Activated CD8-positive, alpha-beta memory T cell treated with anti-CD3 and anti-CD28 coated beads, Interleukin-2, amount 50 U/mL, for 1 hour (primary cell): Measurements from ENCODE around the gene BEST3.
"Not testable (repeated sequence)": the region's sequence is repeated elsewhere in the genome, so short reads cannot be mapped to it uniquely, and the experiment has no call there.

Experiments used
- DNase-seq: peaks from one replicate; pipeline ENCODE4 v3.0.0-alpha.2; 2020; ENCODE audit errors: extremely low read depth

Gene BEST3

DNA sequence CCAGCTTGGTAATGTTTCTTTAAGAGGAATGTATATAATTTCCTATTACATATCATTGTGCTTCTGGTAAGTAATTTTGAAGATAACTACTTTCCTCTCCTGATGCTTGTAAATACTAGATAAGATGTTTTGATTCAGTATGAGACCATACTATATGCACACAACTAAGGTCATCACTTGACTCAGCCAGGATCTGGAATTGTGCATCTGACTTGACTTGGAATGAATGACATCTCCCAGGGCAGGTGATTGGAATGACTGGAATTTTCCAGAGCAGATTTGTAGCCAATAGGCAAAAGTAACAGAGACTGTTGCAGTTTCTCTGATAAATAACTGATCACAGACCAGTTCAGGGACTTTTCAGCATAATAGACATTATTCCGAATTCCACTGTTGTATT is 11.1 kb downstream of the BEST3 start:
- no peak for DNase-seq

DNA sequence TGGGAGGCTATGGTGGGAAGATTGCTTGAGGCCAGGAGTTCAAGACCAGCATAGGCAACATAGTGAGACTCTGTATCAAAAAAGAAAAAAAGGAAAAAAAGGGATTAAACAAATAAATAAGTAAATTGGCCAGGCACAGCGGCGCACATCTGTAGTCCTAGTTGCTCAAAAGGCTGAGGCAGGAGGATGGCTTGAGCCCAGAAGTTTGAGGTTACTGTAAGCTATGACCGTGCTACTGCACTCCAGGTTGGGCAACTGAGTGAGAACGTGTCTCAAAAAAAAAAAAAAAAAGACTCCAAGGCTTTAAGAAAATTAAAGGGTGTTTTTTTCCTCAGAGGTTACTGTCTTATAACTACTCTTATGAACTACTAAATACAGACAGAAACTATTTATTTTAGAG is 11.7 kb downstream of the BEST3 start:
- no peak for DNase-seq

DNA sequence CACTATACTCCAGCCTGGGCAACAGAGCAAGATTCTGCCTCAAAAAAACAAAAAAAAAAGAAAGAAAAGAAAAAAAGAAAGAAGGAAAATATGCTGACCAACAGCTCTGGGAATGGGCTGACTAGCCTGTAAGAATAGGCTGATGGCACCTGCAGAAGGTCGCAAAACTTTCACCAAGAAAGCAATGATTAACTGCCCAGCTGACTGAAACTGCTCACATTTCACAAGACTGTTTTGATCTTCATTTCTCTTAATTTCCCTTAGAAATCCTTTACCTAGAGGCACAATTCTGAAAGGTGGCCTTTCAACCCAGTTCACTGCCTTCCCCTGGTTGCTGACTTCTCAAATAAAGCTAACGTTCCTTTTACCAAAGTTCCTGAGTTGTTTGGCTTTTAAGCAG is 12.4 kb downstream of the BEST3 start:
- no peak for DNase-seq

DNA sequence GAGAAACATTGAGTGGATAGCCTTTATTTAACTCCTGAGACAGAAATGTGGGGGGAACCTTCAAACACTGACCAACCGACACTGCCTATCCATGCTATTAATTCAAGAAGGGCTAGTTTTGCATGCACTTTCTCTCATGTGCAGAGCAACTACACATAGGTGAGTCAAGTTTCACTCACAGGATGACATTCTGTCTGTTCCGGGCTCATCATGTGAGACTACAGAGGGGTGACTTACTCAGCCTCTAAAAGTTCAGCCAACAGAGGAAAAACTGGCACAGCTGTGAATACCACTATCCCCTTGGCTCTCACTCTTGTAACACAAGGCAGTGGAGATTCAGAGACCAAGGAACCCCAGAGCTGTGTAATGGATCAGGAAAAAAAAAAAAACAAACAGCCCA is 13.3 kb downstream of the BEST3 start:
- no peak for DNase-seq

DNA sequence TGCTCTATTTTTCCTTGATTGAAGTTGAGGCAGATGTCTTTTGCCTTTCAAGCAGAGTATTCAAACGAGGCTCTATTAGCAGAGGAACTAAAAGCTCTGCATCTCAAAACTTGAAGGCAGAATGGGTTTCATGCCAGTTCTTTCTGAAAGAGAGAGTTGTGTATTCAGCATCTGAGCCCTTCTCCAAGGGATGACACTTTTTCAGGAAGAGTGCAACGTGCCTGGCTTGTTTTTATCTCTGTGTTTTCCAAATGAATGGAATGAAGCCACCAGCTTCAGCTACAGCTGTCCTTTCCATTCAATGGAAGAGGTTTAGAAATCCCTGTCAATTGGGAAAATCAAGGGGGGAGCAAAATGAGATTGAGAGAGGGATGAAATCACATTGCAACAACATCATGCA is 14.6 kb downstream of the BEST3 start:
- no peak for DNase-seq

DNA sequence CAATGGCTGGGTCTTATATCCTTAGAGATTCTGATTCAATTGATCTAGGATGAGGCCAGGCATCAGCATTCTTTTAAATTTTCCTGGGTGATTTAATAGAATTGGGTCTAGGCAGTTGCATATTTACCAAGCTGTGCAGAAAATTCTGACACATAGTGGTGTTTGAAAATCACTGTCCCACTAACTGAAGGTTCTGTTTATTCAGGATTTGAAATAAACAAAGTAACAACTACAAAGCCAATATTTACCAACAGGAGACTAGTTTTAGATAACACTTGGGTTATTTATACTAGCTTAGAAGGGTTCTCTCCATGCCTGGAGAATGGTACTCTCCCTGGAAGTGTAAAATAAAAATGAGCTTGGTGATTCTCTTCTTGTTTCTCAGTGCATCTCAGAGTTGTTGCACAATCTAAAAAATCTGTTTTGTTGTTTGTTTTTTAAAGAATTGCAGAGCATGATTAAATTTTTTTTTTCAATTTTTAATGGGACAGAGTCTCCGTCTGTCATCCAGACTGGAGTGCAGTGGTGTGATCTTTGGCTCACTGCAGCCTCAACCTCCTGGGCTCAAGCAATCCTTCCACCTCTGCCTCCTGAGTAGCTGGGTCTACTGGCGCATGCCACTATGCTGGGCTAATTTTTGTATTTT is 16.9 kb downstream of the BEST3 start:
- DNase-seq: no peak

DNA sequence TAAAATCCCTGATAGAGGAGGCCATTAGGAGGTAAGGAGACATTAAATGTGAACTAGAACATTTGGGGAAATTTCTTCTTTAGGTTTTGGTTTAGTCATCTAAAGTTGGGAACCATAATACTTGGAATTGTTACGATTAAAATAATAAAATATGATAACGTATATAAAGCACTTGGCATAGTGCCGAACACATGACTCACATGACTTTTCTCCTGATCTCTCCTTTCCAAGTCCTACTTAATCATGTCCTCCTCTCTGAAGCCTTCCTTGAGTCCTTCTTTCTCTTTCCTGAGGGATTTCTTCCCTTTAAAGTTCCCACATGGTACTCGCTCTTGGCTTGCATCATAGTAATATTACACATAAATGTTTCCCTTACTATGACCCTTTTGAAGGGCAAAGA is 20.0 kb downstream of the BEST3 start:
- no peak for DNase-seq

DNA sequence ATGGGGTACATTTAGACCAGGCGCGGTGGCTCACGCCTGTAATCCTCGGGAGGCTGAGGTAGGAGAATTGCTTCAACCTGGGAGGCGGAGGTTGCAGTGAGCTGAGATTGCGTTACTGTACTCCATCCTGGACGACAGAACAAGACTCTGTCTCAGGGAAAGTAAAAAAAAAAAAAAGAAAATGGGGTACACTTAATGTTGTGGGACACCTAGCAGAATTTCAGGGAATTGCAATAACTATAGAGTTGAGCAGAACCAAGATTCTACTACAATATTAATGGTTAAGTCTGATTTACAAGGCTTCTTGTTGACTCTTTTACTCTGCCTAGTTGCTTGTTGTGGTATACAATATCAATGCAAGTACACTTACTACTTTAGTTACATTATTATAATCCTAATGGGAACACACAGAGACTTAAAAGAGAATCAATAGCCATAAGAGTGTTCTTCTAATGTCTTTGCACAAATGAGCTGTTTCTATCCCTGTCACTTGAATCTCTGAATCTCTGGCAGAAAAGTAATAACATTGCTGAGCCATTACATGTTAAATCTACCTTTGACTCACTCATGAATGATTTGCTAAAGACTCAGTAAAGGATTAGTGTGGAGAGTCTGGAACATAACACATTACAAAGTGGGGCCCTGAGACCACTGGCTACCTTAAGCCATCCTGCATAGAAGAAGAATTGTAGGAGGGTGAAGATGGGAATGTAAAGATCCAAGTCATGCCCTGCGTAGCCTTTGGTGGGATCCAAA is 22.7 kb downstream of the BEST3 start:
- no peak for DNase-seq

DNA sequence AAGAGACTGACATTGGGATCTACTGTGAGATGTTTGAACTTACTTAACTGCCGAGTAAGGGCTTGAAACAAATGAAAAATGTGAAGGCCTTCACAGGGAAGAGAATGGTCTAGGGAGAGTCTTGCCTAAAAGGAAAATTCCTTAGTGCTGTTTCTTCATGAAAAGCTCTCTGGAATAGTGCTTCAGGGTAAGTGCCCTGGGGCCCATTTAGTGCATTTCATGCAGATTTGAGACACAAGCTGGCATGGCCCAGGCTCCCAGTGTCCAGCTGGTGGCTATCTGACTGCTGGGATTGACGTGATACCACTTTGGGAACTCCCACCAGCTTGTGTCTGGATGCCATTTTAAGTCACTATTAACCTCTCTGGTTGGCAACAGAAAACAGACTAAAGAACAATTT is 26.9 kb downstream of the BEST3 start:
- DNase-seq: no peak

DNA sequence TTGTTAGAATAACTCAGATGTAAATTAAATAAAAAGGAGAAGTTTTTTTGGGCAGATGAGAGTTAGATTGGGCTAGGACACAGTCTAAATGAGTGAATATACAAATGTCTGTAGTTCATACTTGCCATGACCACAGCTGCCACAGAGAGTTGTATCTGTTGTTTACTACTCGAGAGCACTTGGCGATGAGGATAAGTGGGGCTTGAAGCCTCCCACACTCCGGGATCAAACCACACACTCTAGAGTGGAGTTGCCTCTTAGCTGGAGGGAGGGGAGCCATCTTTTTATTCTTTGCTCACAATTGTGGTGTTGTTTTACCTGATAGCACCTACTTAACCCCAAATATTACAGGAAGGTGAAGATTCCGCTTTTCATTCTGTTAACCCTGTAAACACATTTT is 27.5 kb downstream of the BEST3 start:
- no peak for DNase-seq

DNA sequence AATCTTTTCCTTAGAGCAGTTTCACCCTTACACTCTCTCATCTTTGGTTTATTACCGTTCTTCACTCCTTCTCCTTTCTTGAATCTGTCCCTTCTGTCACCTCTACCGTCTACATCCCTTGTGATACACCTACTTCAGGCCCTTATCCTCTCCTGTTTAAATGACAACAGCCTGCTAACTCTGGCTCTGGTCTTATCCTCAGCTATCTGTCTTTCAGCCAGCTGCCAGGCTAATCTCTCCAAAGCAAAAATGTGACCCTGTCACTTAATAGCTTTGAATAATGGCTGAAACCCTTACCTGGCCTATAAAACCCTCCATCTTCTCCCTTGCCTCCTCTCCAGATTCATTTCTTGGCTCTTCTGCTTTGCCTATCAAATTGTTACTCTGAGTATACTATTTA is 32.3 kb downstream of the BEST3 start:
- DNase-seq: no peak

DNA sequence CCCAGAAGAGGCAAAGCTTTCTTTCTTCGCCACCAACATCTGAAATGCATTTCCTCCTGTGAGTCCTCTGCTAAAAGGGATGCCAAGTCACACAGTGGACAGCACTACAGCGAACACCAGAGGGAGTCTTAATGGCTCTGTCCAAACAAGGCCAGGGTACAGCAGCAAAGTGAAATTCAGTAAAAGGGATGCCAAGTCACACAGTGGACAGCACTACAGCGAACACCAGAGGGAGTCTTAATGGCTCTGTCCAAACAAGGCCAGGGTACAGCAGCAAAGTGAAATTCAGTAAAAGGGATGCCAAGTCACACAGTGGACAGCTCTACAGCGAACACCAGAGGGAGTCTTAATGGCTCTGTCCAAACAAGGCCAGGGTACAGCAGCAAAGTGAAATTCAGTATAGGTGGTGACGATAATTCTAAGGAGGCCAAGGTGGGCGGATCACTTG is 34.1 kb downstream of the BEST3 start:
- DNase-seq: not testable (repeated sequence)

DNA sequence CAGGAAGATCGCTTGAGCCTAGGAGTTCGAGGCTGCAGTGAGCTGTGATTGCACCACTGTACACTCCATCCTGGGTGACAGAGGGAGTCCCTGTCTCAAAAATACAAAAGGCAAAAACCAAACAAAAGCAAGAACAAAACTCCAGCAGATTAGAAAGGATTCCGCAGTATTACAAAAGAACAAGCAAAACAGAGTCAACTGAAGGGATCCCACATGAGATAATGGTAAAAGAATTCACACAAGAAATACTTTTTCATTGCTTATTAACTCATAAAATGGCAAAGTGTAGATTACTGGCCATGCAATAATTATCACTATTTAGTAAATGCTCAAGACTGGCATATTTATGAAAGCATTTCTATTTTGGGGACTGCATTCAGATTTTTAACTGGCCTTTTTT is 35.4 kb downstream of the BEST3 start:
- no peak for DNase-seq

DNA sequence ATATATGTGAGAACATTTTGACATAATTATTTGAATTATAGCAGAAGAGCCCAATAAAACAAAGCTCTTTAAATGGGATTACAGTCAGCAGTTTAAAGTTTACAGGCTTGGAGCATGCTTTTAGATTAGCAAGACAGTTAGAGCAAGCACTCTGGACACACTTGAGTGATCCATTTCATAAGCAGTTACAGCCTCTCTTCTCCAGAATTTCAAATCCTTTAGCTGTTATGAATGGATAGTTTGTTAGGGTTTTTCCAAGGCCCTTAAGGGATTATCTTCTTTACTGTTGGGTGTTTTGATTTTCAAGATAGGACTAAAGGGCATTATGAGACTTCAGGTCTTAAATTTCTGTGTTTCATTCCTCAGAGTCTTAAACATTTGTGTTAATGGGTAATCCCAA is 36.3 kb downstream of the BEST3 start:
- DNase-seq: no peak

DNA sequence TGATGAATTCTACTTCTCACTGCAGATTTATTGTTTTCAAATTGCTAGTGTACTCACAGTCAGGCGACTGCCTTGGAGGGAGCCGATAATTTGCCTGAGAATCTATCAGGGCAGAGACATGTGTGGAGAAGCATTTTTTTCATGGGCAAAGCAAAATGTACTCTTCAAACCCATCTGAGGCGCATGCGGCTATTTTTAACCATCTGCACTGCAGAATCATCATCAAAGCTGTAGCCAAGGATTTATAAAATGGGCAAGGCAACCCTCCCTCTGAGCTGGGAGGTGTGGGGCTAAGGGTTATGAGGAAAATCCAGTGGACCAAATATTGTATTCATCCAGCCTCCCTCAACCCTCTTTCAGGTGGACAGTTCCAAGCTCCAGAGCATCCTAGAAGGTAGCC is 37.7 kb downstream of the BEST3 start:
- no peak for DNase-seq

DNA sequence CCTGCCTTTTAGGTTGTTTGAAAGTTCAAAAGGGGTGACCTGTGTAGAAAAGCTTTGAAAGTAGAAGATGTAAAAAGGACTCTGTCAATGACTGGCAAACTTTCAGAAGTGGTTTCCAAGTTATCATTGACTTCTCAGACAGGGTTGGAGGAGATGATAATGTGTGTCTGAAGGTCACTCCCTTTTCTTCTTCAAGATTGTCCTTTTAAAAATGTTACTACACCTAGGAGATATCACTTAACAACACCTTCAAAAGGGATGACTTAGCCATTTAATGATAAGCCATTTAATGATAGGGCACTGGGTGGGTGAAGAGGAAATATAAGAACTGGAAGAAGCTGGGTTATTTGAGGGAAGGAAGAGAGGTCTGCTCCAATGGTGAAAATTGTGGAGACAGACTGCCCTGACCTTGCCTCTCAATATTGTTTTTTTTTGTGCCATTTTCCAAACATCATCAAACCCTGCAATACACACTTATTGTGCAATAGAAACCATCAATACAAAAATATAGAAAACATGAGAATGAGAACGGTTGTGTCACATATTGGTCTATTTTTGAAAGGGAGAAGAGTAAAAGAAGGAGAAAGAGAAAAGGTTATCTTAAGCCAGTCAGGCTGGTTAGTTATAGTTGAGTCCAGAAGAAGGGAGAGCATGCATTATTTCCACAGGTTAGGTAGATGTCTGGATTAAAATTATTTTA is 38.8 kb downstream of the BEST3 start:
- no peak for DNase-seq

DNA sequence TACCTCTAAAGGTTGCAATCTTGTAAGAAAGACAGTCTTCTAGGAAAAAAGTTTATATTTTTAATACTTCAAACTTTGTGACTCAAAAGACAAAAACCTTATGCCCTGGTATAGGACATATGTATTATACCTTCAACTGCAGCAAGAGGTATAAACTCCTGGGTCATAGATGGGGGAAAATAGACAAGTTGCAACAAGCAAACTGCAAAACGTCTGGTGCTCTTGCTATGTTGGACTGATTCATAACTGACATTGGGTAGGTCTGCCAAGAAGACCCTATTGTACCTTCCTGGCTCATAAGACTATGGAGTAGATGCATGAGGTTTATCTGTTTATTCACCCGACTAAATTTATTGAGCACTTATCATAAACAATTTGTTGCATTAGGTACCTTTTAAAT is 40.9 kb downstream of the BEST3 start:
- DNase-seq: no peak

DNA sequence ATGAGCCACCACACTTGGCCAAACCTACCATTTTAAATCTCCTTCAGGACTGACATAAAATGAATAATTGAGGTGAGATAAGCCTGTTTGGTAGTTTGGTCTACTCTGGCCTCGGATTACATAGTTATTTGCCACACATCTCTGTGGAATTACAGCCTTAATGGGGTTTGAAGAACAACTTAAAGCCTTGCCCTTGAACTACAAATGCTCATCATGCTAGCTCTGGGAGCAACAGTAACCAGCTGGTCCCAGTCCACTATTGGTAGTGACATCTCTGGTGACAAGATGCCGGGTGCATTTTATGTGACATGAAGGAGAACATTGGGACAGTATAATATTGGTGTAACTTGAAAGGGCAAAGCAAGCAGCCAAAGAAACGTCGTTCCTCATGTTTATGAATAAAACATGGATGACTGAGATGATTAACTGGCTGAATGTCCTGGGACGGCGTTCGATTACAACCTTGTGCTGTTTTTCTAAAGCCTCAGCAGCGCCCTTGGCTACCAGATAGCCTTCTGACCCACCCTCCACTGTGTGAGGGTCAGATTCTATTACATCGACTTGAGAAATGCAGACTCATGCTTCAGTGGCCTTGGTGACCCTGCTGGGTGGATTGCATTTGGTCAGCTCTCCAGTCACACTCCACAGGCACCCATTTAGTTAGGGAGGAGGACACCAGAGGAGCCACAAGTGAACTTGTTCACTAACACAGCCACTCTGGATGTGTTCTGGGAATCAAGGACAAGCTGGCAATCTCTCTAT is 41.5 kb downstream of the BEST3 start:
- no peak for DNase-seq

DNA sequence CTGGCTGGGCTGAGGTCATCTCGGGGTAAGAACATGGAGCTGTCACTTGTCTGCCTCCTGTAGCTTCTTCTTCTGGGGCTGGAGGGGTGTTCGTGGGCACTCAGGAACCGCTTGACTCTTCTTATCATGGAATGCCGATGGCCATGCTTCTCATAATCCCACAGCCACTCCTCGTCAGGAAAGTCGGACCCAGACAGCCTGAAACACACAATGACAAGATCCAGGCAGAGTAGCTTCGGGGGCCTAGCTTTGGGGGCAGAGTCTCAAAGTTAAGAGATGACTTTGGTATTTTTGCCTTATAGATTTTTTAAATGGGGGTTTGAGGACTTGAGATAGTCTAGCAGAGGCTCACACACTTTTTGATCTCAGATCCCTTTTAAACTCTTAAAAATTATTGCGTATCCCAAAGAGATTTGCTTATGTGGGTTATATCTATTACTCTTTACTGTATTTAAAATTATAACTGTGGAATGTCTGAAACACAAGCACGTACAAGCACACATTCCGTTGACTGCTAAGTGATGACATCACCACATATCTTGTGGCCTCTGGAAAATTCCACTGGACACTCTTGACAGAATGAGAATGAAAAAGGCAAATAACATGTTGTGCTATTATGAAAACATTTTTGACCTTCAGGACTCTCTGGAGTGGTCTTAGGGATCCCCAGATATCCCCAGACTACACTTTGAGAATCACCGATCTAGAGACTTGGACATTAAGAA is 43.3 kb downstream of the BEST3 start:
- no peak for DNase-seq

DNA sequence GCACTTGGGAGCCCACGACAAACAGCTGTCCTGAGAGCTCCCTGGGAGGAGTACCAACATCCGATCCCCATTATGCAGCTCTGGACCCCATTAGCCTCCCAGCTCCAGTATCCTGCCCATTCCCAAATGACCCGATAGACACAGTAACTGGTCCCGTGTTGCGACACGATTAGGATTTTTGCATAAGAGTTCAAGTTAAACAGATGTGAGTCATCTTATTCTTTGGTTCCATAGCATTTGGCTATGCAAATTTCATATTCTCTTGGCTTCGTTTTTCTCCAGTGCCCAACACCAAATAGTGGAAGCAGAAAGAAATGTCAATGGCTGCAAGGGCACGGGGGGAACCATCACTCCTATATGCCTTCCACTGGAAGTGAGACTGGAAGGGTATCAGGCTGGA is 45.4 kb downstream of the BEST3 start:
- no peak for DNase-seq

DNA sequence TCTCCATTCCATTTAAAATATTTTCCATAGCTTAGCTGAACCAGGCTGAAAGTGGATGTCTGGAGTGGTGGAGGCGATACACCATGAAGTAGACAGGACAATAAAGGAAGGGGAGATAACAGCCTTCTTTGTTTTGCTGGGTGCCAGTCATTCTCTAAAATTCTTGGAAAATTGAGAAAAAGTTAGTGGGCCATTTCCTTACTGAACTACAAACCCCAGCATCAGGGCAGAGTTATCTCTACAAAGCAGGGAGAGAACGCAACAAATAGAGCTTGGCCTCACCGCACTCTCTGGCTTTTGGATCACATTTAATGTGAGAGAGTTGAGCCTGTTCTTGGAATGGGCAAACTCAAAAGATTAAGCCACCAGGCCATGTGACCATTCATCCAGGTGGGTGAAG is 47.2 kb downstream of the BEST3 start:
- DNase-seq: no peak

DNA sequence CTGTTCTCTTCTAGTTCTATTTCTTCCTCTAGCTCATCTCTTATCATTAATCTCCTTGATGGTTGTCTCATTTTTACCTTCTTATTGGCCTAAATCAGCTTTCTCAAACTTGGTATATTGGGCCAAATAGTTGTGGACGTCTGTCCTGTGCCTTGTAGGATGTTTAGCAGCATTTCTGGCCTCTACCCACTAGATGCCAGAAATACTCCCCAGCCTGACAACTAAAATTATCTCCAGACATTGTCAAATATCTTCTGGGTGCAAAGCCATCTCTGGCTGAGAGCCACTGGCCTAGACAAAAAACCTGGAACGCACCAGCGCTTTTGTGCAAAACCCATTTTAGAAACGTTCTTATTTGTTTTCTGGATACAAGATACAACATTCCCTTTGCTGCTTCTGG is 49.6 kb downstream of the BEST3 start:
- no peak for DNase-seq
